ENCODE measurements around the gene GALNT2.
A peak's percentile ranks its signal among the peaks of the same experiment; 100 is the strongest.

The GALNT2 gene

GRCh38 chr1:230066466-230067404, at the start of gene GALNT2:
Gene GALNT2, plus strand, starts transcription at chr1:230067238. Its CDS starts 43 bp downstream, at chr1:230067281.
- DNase-seq (ENCODE audit: low read depth in 1 of 2, low spot score in 1 of 2): peak; percentile 84

- DNase-seq (ENCODE audit: low read depth in 1 of 2, low spot score in 1 of 2): no peak
These were observed 46.6 kb upstream of the GALNT2 start for GRCh38 chr1:230020451-230020850.

- no peak for DNase-seq (ENCODE audit: low read depth in 1 of 2, low spot score in 1 of 2)
These were observed 44.2 kb upstream of the GALNT2 start for GRCh38 chr1:230022666-230023380.

- DNase-seq (ENCODE audit: low read depth in 1 of 2, low spot score in 1 of 2): no peak
These were observed 41.4 kb upstream of the GALNT2 start for GRCh38 chr1:230025686-230026085.

- no peak for DNase-seq (ENCODE audit: low read depth in 1 of 2, low spot score in 1 of 2)
These were observed 40.9 kb upstream of the GALNT2 start for GRCh38 chr1:230026139-230026538.

GRCh38 chr1:230026572-230026971, 40.5 kb upstream of the GALNT2 start:
- no peak for DNase-seq (ENCODE audit: low read depth in 1 of 2, low spot score in 1 of 2)

- DNase-seq (ENCODE audit: low read depth in 1 of 2, low spot score in 1 of 2): no peak
These were observed 38.3 kb upstream of the GALNT2 start for GRCh38 chr1:230028602-230029223.

GRCh38 chr1:230029244-230029941, 37.6 kb upstream of the GALNT2 start:
- no peak for DNase-seq (ENCODE audit: low read depth in 1 of 2, low spot score in 1 of 2)

GRCh38 chr1:230030122-230030821, 36.8 kb upstream of the GALNT2 start:
- DNase-seq (ENCODE audit: low read depth in 1 of 2, low spot score in 1 of 2): no peak

- DNase-seq (ENCODE audit: low read depth in 1 of 2, low spot score in 1 of 2): no peak
These were observed 35.9 kb upstream of the GALNT2 start for GRCh38 chr1:230031131-230031530.

- no peak for DNase-seq (ENCODE audit: low read depth in 1 of 2, low spot score in 1 of 2)
These were observed 34.3 kb upstream of the GALNT2 start for GRCh38 chr1:230032516-230033281.

GRCh38 chr1:230037261-230037660, 29.8 kb upstream of the GALNT2 start:
- no peak for DNase-seq (ENCODE audit: low read depth in 1 of 2, low spot score in 1 of 2)

GRCh38 chr1:230040440-230040839, 26.6 kb upstream of the GALNT2 start:
- DNase-seq (ENCODE audit: low read depth in 1 of 2, low spot score in 1 of 2): no peak

- no peak for DNase-seq (ENCODE audit: low read depth in 1 of 2, low spot score in 1 of 2)
These were observed 24.0 kb upstream of the GALNT2 start for GRCh38 chr1:230043081-230043480.

- DNase-seq (ENCODE audit: low read depth in 1 of 2, low spot score in 1 of 2): no peak
These were observed 22.3 kb upstream of the GALNT2 start for GRCh38 chr1:230044729-230045128.

- no peak for DNase-seq (ENCODE audit: low read depth in 1 of 2, low spot score in 1 of 2)
These were observed 19.7 kb upstream of the GALNT2 start for GRCh38 chr1:230047114-230047865.

GRCh38 chr1:230048322-230048721, 18.7 kb upstream of the GALNT2 start:
- no peak for DNase-seq (ENCODE audit: low read depth in 1 of 2, low spot score in 1 of 2)

- no peak for DNase-seq (ENCODE audit: low read depth in 1 of 2, low spot score in 1 of 2)
These were observed 18.1 kb upstream of the GALNT2 start for GRCh38 chr1:230048922-230049321.

GRCh38 chr1:230049731-230050130, 17.3 kb upstream of the GALNT2 start:
- DNase-seq (ENCODE audit: low read depth in 1 of 2, low spot score in 1 of 2): no peak

All from stimulated activated CD4-positive, alpha-beta T cell treated with anti-CD3 and anti-CD28 coated beads, Interleukin-15, amount 100 ng/mL, for 1 hour (primary cell).